T-helper 1 cell treated with Interleukin-12 subunit alpha and Interleukin-12 subunit beta and Interleukin-4 antibody, amounts not matched to agents 30 ng/mL and 1 ng/mL, for 36 hours (primary cell): ENCODE results near the gene UPB1. TPM values are rescaled to one million over a fixed set of nuclear protein-coding genes. Genes with fewer than 3 reads are reported as not detected.

Source experiments
- intact Hi-C: fragments of 100-400 bp; cut with micrococcal nuclease; formaldehyde crosslinking; loops from one replicate; pipeline ENCODE4 v1.15.1; 2024
- total RNA-seq: library from RNA; stranded (reverse); gene quantifications from 2 replicates; pipeline ENCODE4 v1.2.3, GENCODE V29; 2022

UPB1 gene
- total RNA-seq: 0.34 and 0.68 TPM in 2 replicates

- intact Hi-C loops: no loop called here
Observed at GRCh38 chr22:24494528-24495364, at the start of gene UPB1. Gene UPB1, plus strand, starts transcription at chr22:24495332. Its CDS starts 72 bp downstream, at chr22:24495404.

- intact Hi-C loops: no loop called here
Observed at GRCh38 chr22:24445481-24446259, 49.5 kb upstream of the UPB1 start.

- intact Hi-C loops: no loop called here
Observed at GRCh38 chr22:24446260-24446611, 48.9 kb upstream of the UPB1 start.

- intact Hi-C loops: no loop called here
Observed at GRCh38 chr22:24450610-24451009, 44.5 kb upstream of the UPB1 start.

- intact Hi-C loops: no loop called here
Observed at GRCh38 chr22:24451162-24451561, 44.0 kb upstream of the UPB1 start.

GRCh38 chr22:24453853-24454252 lies 41.3 kb upstream of the UPB1 start:
- intact Hi-C loops: no loop called here

GRCh38 chr22:24455039-24455438 lies 40.1 kb upstream of the UPB1 start:
- intact Hi-C loops: no loop called here

GRCh38 chr22:24455751-24456426 lies 39.2 kb upstream of the UPB1 start:
- intact Hi-C loops: no loop called here

GRCh38 chr22:24457894-24458420 lies 37.2 kb upstream of the UPB1 start:
- intact Hi-C loops: no loop called here

- intact Hi-C loops: no loop called here
Observed at GRCh38 chr22:24459911-24460310, 35.2 kb upstream of the UPB1 start.

- intact Hi-C loops: no loop called here
Observed at GRCh38 chr22:24460418-24461089, 34.6 kb upstream of the UPB1 start.

GRCh38 chr22:24463071-24463760 lies 31.9 kb upstream of the UPB1 start:
- intact Hi-C loops: no loop called here

GRCh38 chr22:24465566-24465965 lies 29.6 kb upstream of the UPB1 start:
- intact Hi-C loops: no loop called here

GRCh38 chr22:24465975-24466374 lies 29.2 kb upstream of the UPB1 start:
- intact Hi-C loops: no loop called here

GRCh38 chr22:24466716-24467328 lies 28.3 kb upstream of the UPB1 start:
- intact Hi-C loops: no loop called here

- intact Hi-C loops: no loop called here
Observed at GRCh38 chr22:24467340-24467739, 27.8 kb upstream of the UPB1 start.

- intact Hi-C loops: no loop called here
Observed at GRCh38 chr22:24471570-24471969, 23.6 kb upstream of the UPB1 start.

GRCh38 chr22:24473284-24473683 lies 21.8 kb upstream of the UPB1 start:
- intact Hi-C loops: no loop called here

GRCh38 chr22:24474221-24474620 lies 20.9 kb upstream of the UPB1 start:
- intact Hi-C loops: no loop called here

- intact Hi-C loops: no loop called here
Observed at GRCh38 chr22:24474649-24475255, 20.4 kb upstream of the UPB1 start.
